ENCODE measurements around the gene USP9X. TPM values are rescaled to one million over a fixed set of nuclear protein-coding genes. Genes with fewer than 3 reads are reported as not detected.

Gene USP9X
- total and polyA plus RNA-seq, 9 of the 15 experiments (the other 6 are each of a cell fraction or from before 2014, with no cell fraction given), result 10.9 to 47.8 (median 29.5) TPM

DNA sequence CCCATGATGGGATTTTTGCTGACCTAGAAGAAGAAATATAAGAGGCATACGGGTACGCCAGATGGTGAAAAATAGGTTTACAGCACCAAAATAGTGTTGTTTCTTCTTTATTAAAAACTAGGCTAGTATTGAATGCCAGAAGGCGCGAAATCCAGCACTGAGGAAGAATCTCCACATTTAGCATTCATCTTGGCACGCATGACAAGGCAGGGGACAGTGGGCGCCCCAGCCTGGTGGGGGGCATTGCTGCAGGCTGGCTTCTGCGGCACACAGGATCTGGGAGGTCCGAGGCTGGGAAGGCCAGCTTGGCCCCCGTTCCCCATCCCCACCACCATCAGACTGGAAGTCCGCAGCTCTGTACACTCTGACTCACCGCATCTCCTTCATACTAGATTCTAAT, 173.0 kb downstream of the USP9X start:
- H3K4me2 ChIP-seq (ENCODE audit: insufficient read depth, low read length), result no peak overlapping the region
- in situ Hi-C loops (cut with MboI), result loop anchor here (10.0 kb wide), 1 partner anchor 713 kb away; no protein-coding TSS in a partner anchor

DNA sequence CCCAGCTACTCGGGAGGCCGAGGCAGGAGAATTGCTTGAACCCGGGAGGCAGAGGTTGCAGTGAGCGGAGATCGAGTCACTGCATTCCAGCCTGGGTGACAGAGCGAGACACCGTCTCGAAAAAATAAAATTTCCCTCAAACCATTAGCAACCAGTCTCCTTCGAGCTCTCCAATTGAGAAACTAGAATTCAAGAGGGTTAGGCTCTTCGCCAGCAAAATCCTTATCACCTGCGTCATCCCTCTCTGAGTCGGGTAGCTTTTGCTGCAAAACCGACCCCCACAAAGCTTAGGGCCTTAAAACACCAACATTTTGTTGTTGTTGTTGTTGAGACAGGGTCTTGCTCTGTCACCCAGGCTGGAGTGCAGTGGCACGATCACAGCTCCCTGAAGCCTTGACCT, 173.6 kb downstream of the USP9X start:
- ChIA-PET POLR2A (interaction anchor here (0.6 to 1.2 kb wide), 3 partner anchors 9 to 77 kb away, joined by 3 to 5 read pairs (median 3); no protein-coding TSS in a partner anchor), CTCF (ENCODE audit: low intra/inter-chr PET ratio) (no interaction called here)
- H3K9me3 ChIP-seq (replicated peaks; ENCODE audit: control insufficient read depth, insufficient read depth, low read depth, low read length), result no peaks in the 10 kb centered on the region
- no peak overlapping the region for H3K27ac ChIP-seq (ENCODE audit: extremely low read depth, low read depth, low read length)
- DNase-seq (ENCODE audit: extremely low read depth in 1 of 4, low spot score in 3 of 4), result no peak
- FAIRE-seq, result no peak
- in situ Hi-C loops (cut with MboI), result loop anchor here (10.0 kb wide), 1 partner anchor 714 kb away; no protein-coding TSS in a partner anchor
- 38% methylated on average over 4 of the region's 14 CpGs for WGBS (ENCODE audit: insufficient coverage, low coverage, missing lambda C conversion rate)
- TF ChIP-seq ESRRA (IDR thresholded peaks at IDR 0.05; ENCODE audit: borderline replicate concordance, low read depth) (no peak), NFATC3 (IDR thresholded peaks at IDR 0.05) (no peak), NFE2L1 (tag; IDR thresholded peaks at IDR 0.05; ENCODE audit: borderline replicate concordance, low read depth) (no peak), HMG20A (CRISPR knock-in tag; conservative IDR thresholded peaks at IDR 0.05) (no peak), CREM (IDR thresholded peaks at IDR 0.05; ENCODE audit: low read depth) (no peak)
- TF ChIP-seq, protein P1, sequence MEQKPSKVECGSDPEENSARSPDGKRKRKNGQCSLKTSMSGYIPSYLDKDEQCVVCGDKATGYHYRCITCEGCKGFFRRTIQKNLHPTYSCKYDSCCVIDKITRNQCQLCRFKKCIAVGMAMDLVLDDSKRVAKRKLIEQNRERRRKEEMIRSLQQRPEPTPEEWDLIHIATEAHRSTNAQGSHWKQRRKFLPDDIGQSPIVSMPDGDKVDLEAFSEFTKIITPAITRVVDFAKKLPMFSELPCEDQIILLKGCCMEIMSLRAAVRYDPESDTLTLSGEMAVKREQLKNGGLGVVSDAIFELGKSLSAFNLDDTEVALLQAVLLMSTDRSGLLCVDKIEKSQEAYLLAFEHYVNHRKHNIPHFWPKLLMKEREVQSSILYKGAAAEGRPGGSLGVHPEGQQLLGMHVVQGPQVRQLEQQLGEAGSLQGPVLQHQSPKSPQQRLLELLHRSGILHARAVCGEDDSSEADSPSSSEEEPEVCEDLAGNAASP (IDR thresholded peaks at IDR 0.05), result no peak
- BruUV-seq (replicated peaks), result no TSS peak
- no peak overlapping the region for H3K4me3 ChIP-seq
- H3K27me3 ChIP-seq (ENCODE audit: control insufficient read depth in 2 of 2, insufficient read depth in 2 of 2, low read length in 2 of 2), result no peaks in the 10 kb centered on the region
- H2AFZ ChIP-seq (ENCODE audit: low read depth, low read length), result no peak overlapping the region
- 0 out of 5 replicates have a peak, but pooled peaks cover 0 to 3% of the 10 kb centered on the region in 2 experiments for H3K4me1 ChIP-seq (replicated peaks in 1 of 2; ENCODE audit: control insufficient read depth in 2 of 2, insufficient read depth in 2 of 2, low read length in 2 of 2)
- no peaks in the 10 kb centered on the region for H3K79me2 ChIP-seq (ENCODE audit: control insufficient read depth, insufficient read depth, low read length)
- no peak for ATAC-seq
- no peak overlapping the region for H3K9ac ChIP-seq (ENCODE audit: insufficient read depth in 1 of 2, low read depth in 2 of 2, low read length in 2 of 2)
- intact Hi-C loops (cut with micrococcal nuclease), result loop anchor here (10.0 kb wide), 2 partner anchors 464 to 714 kb away; no protein-coding TSS in a partner anchor
- no peaks in the 10 kb centered on the region for H4K20me1 ChIP-seq (replicated peaks; ENCODE audit: control insufficient read depth, insufficient read depth, low read length)
- H3K9me1 ChIP-seq (ENCODE audit: control insufficient read depth, insufficient read depth, low read length), result no peaks in the 10 kb centered on the region
- no peaks in the 10 kb centered on the region for H3K36me3 ChIP-seq (ENCODE audit: control insufficient read depth, insufficient read depth, low read length)
- H3K4me2 ChIP-seq (ENCODE audit: insufficient read depth, low read length), result no peak overlapping the region

More for the DNA sequence above, 173.0 kb downstream of the USP9X start:
- Histone ChIP-seq H3K36me3 (ENCODE audit: control insufficient read depth, insufficient read depth, low read length) (no peaks in the 10 kb centered on the region), H3K9me3 (replicated peaks; ENCODE audit: control insufficient read depth, insufficient read depth, low read depth, low read length) (no peaks in the 10 kb centered on the region), H3K79me2 (ENCODE audit: control insufficient read depth, insufficient read depth, low read length) (no peaks in the 10 kb centered on the region), H2AFZ (ENCODE audit: low read depth, low read length) (no peak overlapping the region), H3K27ac (ENCODE audit: extremely low read depth, low read depth, low read length) (no peak overlapping the region), H3K27me3 (ENCODE audit: control insufficient read depth in 2 of 2, insufficient read depth in 2 of 2, low read length in 2 of 2) (no peaks in the 10 kb centered on the region), H3K9me1 (ENCODE audit: control insufficient read depth, insufficient read depth, low read length) (no peaks in the 10 kb centered on the region), H3K4me3 (no peak overlapping the region), H3K9ac (ENCODE audit: insufficient read depth in 1 of 2, low read depth in 2 of 2, low read length in 2 of 2) (no peak overlapping the region), H3K4me1 (replicated peaks in 1 of 2; ENCODE audit: control insufficient read depth in 2 of 2, insufficient read depth in 2 of 2, low read length in 2 of 2) (peaks cover 0 to 8% of the 10 kb centered on the region in 2 experiments; a peak in 2 of 5 replicates), H4K20me1 (replicated peaks; ENCODE audit: control insufficient read depth, insufficient read depth, low read length) (no peaks in the 10 kb centered on the region)
- TF ChIP-seq E2F3 (CRISPR knock-in tag; IDR thresholded peaks at IDR 0.05), result no peak
- TF ChIP-seq ZNF232 (CRISPR knock-in tag; IDR thresholded peaks at IDR 0.05), result no peak
- no peak for TF ChIP-seq ZNF445 (CRISPR knock-in tag; IDR thresholded peaks at IDR 0.05; ENCODE audit: low read depth)
- TF ChIP-seq WHSC1 (IDR thresholded peaks at IDR 0.05; ENCODE audit: low read length), result no peak
- no peak for TF ChIP-seq KAT7 (CRISPR knock-in tag; IDR thresholded peaks at IDR 0.05; ENCODE audit: borderline replicate concordance)
- no peak for TF ChIP-seq ZNF717 (CRISPR knock-in tag; IDR thresholded peaks at IDR 0.05)
- no peak for TF ChIP-seq ZNF3 (CRISPR knock-in tag; IDR thresholded peaks at IDR 0.05)
- TF ChIP-seq ZNF586 (CRISPR knock-in tag; conservative IDR thresholded peaks at IDR 0.05), result no peak
- TF ChIP-seq POLR2A (conservative IDR thresholded peaks at IDR 0.05), result no peak
- BruUV-seq (replicated peaks), result no TSS peak
- POLR2A ChIA-PET, result interaction anchor here (0.6 kb wide), 1 partner anchor 37 kb away, joined by 3 read pairs; no protein-coding TSS in a partner anchor
- WGBS (ENCODE audit: insufficient coverage, low coverage, missing lambda C conversion rate), result 55% methylated on average over 10 of the region's 11 CpGs
- ATAC-seq, result no peak
- CTCF ChIA-PET (ENCODE audit: low intra/inter-chr PET ratio), result no interaction called here
- no peak for FAIRE-seq
- DNase-seq (ENCODE audit: extremely low read depth in 1 of 4, low spot score in 3 of 4), result no peak
- intact Hi-C loops (cut with micrococcal nuclease), result loop anchor here (10.0 kb wide), 2 partner anchors 463 to 713 kb away; no protein-coding TSS in a partner anchor
